ENCODE results near the gene SP140L.
A peak's percentile ranks its signal among the peaks of the same experiment; 100 is the strongest.
"Not testable (repeated sequence)": the region's sequence is repeated elsewhere in the genome, so short reads cannot be mapped to it uniquely, and the experiment has no call there.

SP140L gene

GRCh38 chr2:230425377-230425776 lies 98.4 kb downstream of the SP140L start:
- DNase-seq, result no peak

DNA sequence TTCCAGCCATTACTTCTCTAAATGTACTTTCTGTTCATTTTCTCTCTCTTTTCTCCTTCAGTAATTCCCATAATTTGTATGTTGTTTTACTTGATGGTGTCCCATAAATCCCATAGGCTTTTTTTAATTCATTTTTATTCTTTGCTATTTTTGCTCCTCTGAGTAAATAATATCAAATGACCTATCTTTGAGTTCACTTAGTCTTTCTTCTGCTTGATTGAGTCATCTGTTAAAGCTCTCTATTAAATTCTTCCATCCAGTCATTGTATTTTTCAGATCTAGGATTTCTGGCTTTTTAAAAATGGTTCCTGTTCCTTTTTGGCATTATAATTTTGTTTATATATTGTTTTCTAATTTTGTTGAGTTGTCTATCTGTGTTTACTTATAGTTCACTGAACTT lies 102.5 kb downstream of the SP140L start:
- no peak for DNase-seq

DNA sequence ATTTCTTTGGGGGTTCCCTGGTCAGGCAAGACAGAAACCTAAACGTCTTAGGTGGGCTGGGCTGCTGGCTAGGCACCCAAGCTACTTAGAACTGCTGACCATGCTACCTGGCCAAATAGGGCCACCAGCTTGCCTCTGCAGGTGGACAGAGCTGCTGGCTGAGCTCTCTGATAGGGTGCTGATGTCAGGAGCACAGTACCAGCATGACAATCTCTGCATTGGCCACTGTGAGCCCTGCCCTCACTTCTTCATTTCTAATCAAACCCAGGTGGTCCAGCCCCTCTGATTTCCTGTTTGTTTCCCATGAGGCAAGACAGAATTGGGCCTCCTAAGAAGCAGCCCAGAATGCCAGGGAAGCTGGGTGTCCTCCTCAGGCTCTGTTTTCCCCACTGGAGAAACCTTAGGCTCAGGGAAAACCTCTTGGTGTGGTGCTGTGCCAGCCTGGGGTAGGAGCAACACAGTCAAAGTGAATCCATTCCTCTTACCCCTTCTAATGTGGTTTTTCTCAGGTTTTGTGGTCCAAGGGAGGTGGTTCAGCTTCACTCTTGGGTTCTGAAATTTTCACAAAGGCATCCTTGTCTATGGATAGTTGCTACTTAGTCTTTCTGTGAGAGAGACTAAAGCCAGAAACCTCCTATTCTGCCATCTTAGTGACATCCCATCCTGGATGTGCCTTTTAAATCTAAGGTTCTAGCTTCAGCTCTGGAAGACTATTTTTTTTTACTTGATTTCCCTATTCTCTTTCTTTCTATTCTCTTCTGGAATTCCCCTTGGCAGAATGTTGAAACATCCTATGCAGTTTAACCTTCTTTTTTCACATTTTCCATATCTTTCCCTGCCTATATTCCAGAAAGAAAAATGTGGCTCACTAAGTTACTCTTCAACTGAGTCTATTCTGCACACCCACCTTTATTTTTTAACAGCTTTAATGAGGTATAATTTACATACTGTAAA lies 104.2 kb downstream of the SP140L start:
- no peak for DNase-seq

DNA sequence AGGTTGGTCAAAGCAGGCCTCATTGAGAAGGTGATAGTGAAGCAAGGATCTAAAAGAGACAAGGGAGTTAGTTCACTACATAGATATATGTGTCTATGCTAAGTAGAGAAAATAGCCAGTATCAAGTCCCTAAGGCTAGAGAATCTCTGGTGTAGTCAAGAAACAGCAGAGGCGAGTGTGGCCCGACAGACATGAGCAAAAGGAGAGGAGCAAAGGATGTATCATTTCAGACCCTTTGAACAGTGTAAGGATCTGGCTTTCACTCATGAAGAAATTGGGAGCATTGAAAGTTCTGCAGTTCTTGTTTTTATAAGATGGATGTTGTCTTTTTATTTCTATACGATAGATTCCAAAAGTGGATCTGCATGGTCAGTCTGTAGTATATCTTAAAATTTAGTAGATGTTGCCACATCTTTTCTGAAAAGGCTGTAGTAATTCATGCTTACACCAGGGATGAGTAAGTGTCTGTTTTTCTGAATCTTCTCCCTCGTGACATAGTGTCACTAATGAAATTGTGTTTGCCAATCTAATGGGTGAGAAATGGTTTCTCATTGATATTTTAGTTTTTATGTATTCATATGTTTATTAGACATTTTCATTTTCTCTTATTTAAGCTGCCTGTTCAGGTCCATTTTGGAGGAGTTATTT lies 107.8 kb downstream of the SP140L start:
- DNase-seq, result no peak

- no peak for DNase-seq
These were observed 108.4 kb downstream of the SP140L start for GRCh38 chr2:230435431-230435830.

DNA sequence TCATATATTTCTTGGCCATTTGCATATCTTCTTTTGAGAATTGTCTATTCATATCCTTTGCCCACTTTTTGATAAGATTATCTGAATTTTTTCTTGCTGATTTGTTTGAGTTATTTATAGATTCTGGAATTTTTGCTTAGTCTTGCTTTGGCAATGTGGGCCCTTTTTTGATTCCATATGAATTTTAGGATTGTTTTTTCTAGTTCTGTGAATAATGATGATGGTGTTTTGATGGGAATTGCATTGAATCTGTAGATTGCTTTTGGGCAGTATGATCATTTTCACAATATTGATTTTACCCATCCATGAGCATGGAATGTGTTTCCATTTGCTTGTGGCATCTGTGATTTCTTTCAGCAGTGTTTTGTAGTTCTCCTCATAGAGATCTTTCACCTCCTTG lies 112.1 kb downstream of the SP140L start:
- DNase-seq, result not testable (repeated sequence)

DNA sequence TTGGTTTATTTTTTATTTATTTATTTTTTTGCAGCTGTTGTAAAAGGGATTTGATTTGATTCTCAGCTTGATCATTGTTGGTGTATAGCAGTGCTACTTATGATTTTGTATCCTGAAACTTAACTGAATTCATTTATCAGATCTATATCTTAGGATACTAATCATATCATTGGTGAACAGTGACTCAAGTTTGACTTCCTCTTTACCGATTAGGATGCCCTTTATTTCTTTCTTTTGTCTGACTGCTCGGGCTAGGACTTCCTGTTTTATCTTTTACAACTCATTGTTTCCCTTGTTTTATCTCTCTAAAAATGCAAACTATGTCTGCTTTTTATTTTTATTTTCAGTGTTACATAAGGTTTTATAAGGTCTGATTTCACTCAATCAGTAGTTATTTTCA lies 112.6 kb downstream of the SP140L start:
- no peak for DNase-seq

- peak; percentile 20 for DNase-seq
These were observed 114.4 kb downstream of the SP140L start for GRCh38 chr2:230441227-230441897.

- DNase-seq, result no peak
These were observed 116.5 kb downstream of the SP140L start for GRCh38 chr2:230443541-230443940.

- no peak for DNase-seq
These were observed 117.8 kb downstream of the SP140L start for GRCh38 chr2:230444832-230445231.

GRCh38 chr2:230447036-230447435 lies 120.0 kb downstream of the SP140L start:
- no peak for DNase-seq

- no peak for DNase-seq
These were observed 120.8 kb downstream of the SP140L start for GRCh38 chr2:230447455-230448451.

- DNase-seq, result no peak
These were observed 123.0 kb downstream of the SP140L start for GRCh38 chr2:230449901-230450467.

- DNase-seq, result no peak
These were observed 126.0 kb downstream of the SP140L start for GRCh38 chr2:230453006-230453405.

Measured in activated T-cell treated with anti-CD3 and anti-CD28 coated beads for 4 hours (primary cell).